ENCODE results near the gene ZSWIM8. TPM values are rescaled to one million over a fixed set of nuclear protein-coding genes. Genes with fewer than 3 reads are reported as not detected.

Gene ZSWIM8
- total and polyA plus RNA-seq, 10 of the 15 experiments (the other 5 are each of a cell fraction or from before 2014, with no cell fraction given), result 7.8 to 47.1 (median 23.6) TPM

GRCh38 chr10:73813333-73813732, 27.9 kb downstream of the ZSWIM8 start:
- ChIA-PET RAD21 (ENCODE audit: unreplicated experiment) (interaction anchor here (1.2 kb wide), 1 partner anchor 67 kb away, joined by 3 read pairs; no protein-coding TSS in a partner anchor), POLR2A (interaction anchor here (1.2 kb wide), 1 partner anchor 9 kb away, joined by 4 read pairs; no protein-coding TSS in a partner anchor), SMC1A (ENCODE audit: uncharacterized antibody, unreplicated experiment) (interaction anchor here (1.0 to 1.3 kb wide), 2 partner anchors 9 to 36 kb away, joined by 4 read pairs; no protein-coding TSS in a partner anchor), CTCF (no interaction called here)
- Histone ChIP-seq H3K79me2 (ENCODE audit: control insufficient read depth, insufficient read depth, low read length) (peaks cover 21% of the 10 kb centered on the region), H2AFZ (ENCODE audit: control insufficient read depth, low read depth, low read length) (no peak overlapping the region), H3K9me3 (replicated peaks; ENCODE audit: control insufficient read depth, insufficient read depth, low read length) (no peaks in the 10 kb centered on the region), H4K20me1 (ENCODE audit: control insufficient read depth, insufficient read depth) (no peaks in the 10 kb centered on the region), H3K36me3 (ENCODE audit: control insufficient read depth in 2 of 2, insufficient read depth in 2 of 2, low read length in 1 of 2) (peaks cover 4 to 6% of the 10 kb centered on the region in 2 experiments), H3K27ac (ENCODE audit: control insufficient read depth, insufficient read depth) (no peak overlapping the region), H3K9ac (ENCODE audit: control insufficient read depth, insufficient read depth, low read length) (no peak overlapping the region), H3K4me2 (ENCODE audit: control insufficient read depth, insufficient read depth) (no peak overlapping the region), H3K4me1 (ENCODE audit: control insufficient read depth, insufficient read depth, low read length) (peaks cover 6% of the 10 kb centered on the region), H3K27me3 (replicated peaks in 1 of 2; ENCODE audit: control insufficient read depth in 2 of 2, insufficient read depth in 2 of 2, low read length in 1 of 2) (no peaks in the 10 kb centered on the region), H3K4me3 (no peak overlapping the region)
- in situ Hi-C loops (cut with MboI), result no loop called here
- no peak for FAIRE-seq
- intact Hi-C loops (cut with micrococcal nuclease; ENCODE audit: unreplicated experiment), result loop anchor here (5.0 kb wide), 1 partner anchor 41 kb away; a partner anchor contains a TSS
- TF ChIP-seq BHLHE40 (IDR thresholded peaks at IDR 0.05; ENCODE audit: borderline replicate concordance in 1 of 2, low read depth in 2 of 2, low read length in 1 of 2) (no peak), BCLAF1 (IDR thresholded peaks at IDR 0.05) (no peak), SRF (IDR thresholded peaks at IDR 0.05; ENCODE audit: low read depth in 2 of 2, low read length in 2 of 2) (no peak), FOXK2 (IDR thresholded peaks at IDR 0.05) (no peak), PAX8 (IDR thresholded peaks at IDR 0.05) (no peak), RAD21 (IDR thresholded peaks at IDR 0.05; ENCODE audit: insufficient read depth, low read depth, low read length) (no peak), EED (IDR thresholded peaks at IDR 0.05; ENCODE audit: low read depth) (no peak), MTA2 (IDR thresholded peaks at IDR 0.05; ENCODE audit: low read depth) (no peak), CHD1 (IDR thresholded peaks at IDR 0.05; ENCODE audit: low read depth, low read length) (no peak), CHD2 (IDR thresholded peaks at IDR 0.05; ENCODE audit: borderline replicate concordance, low read depth, low read length) (no peak)
- TF ChIP-seq, protein P1, sequence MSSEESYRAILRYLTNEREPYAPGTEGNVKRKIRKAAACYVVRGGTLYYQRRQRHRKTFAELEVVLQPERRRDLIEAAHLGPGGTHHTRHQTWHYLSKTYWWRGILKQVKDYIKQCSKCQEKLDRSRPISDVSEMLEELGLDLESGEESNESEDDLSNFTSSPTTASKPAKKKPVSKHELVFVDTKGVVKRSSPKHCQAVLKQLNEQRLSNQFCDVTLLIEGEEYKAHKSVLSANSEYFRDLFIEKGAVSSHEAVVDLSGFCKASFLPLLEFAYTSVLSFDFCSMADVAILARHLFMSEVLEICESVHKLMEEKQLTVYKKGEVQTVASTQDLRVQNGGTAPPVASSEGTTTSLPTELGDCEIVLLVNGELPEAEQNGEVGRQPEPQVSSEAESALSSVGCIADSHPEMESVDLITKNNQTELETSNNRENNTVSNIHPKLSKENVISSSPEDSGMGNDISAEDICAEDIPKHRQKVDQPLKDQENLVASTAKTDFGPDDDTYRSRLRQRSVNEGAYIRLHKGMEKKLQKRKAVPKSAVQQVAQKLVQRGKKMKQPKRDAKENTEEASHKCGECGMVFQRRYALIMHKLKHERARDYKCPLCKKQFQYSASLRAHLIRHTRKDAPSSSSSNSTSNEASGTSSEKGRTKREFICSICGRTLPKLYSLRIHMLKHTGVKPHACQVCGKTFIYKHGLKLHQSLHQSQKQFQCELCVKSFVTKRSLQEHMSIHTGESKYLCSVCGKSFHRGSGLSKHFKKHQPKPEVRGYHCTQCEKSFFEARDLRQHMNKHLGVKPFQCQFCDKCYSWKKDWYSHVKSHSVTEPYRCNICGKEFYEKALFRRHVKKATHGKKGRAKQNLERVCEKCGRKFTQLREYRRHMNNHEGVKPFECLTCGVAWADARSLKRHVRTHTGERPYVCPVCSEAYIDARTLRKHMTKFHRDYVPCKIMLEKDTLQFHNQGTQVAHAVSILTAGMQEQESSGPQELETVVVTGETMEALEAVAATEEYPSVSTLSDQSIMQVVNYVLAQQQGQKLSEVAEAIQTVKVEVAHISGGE (CRISPR knock-in tag; IDR thresholded peaks at IDR 0.05), result no peak
- TF ChIP-seq, protein P2, sequence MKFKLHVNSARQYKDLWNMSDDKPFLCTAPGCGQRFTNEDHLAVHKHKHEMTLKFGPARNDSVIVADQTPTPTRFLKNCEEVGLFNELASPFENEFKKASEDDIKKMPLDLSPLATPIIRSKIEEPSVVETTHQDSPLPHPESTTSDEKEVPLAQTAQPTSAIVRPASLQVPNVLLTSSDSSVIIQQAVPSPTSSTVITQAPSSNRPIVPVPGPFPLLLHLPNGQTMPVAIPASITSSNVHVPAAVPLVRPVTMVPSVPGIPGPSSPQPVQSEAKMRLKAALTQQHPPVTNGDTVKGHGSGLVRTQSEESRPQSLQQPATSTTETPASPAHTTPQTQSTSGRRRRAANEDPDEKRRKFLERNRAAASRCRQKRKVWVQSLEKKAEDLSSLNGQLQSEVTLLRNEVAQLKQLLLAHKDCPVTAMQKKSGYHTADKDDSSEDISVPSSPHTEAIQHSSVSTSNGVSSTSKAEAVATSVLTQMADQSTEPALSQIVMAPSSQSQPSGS (IDR thresholded peaks at IDR 0.05; ENCODE audit: low read length), result no peak
- TF ChIP-seq, protein P3, sequence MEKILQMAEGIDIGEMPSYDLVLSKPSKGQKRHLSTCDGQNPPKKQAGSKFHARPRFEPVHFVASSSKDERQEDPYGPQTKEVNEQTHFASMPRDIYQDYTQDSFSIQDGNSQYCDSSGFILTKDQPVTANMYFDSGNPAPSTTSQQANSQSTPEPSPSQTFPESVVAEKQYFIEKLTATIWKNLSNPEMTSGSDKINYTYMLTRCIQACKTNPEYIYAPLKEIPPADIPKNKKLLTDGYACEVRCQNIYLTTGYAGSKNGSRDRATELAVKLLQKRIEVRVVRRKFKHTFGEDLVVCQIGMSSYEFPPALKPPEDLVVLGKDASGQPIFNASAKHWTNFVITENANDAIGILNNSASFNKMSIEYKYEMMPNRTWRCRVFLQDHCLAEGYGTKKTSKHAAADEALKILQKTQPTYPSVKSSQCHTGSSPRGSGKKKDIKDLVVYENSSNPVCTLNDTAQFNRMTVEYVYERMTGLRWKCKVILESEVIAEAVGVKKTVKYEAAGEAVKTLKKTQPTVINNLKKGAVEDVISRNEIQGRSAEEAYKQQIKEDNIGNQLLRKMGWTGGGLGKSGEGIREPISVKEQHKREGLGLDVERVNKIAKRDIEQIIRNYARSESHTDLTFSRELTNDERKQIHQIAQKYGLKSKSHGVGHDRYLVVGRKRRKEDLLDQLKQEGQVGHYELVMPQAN (conservative IDR thresholded peaks at IDR 0.05), result no peak
- no TSS peak for BruUV-seq (replicated peaks)
- no peak for DNase-seq (ENCODE audit: low read depth, low spot score)
- WGBS (ENCODE audit: insufficient coverage, insufficient replicate concordance, low lambda C conversion rate, missing lambda C conversion rate), result 80% methylated on average over 7 of the region's 7 CpGs
- ATAC-seq, result no peak

Data from GM12878 (cell line).